Left kidney (tissue), 2 donors: Measurements from ENCODE around the gene PIK3R6. TPM values are rescaled to one million over a fixed set of nuclear protein-coding genes. Genes with fewer than 3 reads are reported as not detected.
"Not testable (repeated sequence)": the region's sequence is repeated elsewhere in the genome, so short reads cannot be mapped to it uniquely, and the experiment has no call there.

ENCODE experiments used
- DNase-seq: peaks from one replicate; pipeline ENCODE4 v3.0.0-alpha.2; 2013
- polyA plus RNA-seq: library from polyadenylated mRNA; unstranded; fragments of 120-200 nt; gene quantifications from one replicate; pipeline ENCODE4 v1.2.1, GENCODE V29; 2013; ENCODE audit not compliant: insufficient read length

The PIK3R6 gene
- polyA plus RNA-seq, 1 donor, result 0.85 TPM

DNA sequence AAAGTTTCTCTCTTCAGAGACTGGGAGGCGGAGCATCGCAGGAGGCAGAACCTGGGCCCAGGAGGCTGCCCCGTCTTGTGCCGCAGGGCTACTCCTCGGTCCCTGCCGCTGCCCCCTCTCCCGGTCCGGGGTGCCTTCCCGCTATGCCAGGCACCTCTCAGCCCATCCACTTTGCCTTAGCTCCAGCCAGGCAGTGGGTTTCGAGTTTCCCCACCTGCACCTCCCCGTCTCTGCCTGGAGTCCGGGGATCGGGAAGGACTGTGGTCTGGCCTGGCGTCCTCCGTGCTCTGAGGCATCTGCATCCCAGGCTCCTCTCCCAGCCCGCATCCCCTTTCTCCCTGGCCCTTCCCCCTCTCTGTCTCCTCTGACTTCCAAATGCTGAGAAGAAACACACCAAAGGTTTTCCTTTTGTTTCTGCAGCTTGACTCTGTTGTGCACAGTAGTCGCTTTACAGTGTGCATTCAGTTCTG lies 26.8 kb upstream of the PIK3R6 start:
- no peak for DNase-seq

- DNase-seq, result no peak
Measured at GRCh38 chr17:8893621-8894201, 26.2 kb upstream of the PIK3R6 start.

DNA sequence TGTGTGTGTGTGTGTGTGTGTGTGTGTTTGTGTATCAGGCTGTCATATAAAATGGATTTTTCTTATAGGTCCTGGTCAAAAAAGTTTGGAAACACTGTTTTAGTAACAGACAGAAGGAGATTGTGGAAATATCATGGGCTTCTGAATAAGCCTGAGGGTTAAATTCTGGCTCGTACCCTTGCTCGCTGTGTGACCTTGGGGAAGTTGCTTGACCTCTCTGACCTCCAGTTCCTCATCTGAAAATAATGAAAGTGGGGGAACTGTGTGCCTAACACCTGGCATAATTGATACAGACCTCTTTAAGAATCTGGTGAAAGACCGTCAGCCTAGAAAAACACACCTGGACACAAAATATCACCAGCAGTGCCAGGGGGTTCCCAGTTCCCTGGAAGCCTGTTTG lies 25.6 kb upstream of the PIK3R6 start:
- no peak for DNase-seq

GRCh38 chr17:8892338-8892690 lies 24.8 kb upstream of the PIK3R6 start:
- DNase-seq, result no peak

DNA sequence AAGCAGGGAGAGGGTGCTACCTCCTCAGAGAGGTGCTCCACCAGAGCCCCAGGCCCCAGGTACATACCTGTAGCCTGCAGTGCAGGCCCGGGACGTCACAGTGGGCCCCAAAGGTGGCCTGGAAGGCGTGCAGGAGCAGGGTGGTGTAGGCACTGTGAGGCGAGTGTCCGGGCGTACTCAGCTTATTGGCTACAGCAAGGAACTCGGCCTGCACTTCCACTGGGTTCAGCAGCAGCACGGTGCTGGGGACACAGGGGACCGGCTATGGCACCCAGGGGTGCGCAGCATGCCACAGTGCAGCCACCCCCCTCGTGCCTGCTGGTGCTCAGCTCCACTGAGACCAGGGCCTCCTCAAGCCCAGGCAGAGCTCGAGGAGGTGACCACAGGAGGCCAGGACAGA lies 23.2 kb upstream of the PIK3R6 start:
- no peak for DNase-seq

GRCh38 chr17:8889458-8890210 lies 22.2 kb upstream of the PIK3R6 start:
- no peak for DNase-seq

DNA sequence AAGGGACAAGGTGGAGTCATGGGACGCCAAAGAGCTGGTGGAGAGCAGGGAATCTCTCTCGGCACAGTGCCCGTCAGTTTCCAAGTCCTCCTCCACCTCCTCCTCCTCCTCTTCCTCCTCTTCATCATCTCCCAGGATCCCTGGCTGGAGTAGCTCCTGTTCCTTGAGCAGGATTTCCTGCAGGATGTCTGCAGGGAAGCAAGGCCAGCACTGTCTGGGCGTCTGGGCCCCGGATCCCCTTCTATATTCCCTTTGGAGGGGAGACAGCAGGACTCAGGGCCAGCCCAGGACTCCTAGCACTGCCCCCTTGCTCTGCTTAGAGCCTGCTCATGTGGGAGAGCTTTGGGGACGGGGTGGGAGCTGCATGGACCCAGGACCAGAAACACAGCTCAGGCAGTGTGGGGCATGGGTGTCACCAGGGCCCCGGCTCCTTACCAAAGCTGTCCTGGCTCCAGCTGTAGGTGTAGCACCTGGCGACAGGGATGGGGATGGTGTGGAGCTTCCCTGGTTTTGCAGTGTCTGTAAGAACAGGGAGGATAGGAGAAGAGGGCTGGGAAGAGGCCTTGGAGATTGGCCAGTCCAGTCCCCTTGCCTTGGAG lies 21.3 kb upstream of the PIK3R6 start:
- no peak for DNase-seq

DNA sequence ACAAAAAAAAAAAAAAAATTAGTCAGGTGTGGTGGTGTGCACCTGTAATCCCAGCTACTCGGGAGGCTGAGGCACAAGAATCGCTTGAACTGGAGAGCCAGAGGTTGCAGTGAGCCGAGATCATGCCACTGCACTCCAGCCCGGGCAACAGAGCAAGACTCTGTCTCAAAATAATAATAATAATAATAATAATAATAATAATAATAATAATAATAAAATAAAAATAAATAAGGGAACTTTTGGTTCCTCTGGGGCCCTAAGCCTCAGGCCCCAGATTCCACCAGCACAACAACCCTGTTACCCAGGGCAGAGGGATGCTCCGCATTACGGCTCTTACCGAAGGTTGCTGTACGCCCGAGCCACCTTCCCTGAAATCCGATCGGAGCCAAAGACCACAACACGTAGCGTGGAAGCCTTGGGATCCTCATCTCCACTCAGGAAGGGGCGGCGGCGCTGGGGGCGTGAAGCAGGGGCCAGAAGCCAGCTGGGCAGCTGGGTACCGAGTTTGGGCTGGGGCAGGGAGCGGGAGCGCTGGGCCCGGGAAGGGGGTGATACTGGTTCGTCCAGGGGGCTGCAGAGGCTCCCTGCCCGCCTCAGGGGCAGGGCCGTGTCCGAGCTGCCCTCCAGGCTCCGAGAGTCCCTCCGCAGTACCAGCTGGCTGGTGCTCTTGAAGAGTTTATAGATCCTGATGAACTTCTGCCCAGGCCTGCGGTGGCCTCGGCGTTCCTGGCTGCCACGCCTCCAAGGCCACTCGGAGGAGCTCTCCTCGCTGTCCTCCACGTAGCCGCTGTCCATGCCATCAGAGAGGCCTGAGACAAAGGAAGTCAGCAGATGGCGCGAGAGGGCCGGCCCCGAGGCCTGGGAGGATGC lies 20.6 kb upstream of the PIK3R6 start:
- DNase-seq, result peak; percentile 43

- no peak for DNase-seq
Measured at GRCh38 chr17:8887301-8887700, 19.8 kb upstream of the PIK3R6 start.

DNA sequence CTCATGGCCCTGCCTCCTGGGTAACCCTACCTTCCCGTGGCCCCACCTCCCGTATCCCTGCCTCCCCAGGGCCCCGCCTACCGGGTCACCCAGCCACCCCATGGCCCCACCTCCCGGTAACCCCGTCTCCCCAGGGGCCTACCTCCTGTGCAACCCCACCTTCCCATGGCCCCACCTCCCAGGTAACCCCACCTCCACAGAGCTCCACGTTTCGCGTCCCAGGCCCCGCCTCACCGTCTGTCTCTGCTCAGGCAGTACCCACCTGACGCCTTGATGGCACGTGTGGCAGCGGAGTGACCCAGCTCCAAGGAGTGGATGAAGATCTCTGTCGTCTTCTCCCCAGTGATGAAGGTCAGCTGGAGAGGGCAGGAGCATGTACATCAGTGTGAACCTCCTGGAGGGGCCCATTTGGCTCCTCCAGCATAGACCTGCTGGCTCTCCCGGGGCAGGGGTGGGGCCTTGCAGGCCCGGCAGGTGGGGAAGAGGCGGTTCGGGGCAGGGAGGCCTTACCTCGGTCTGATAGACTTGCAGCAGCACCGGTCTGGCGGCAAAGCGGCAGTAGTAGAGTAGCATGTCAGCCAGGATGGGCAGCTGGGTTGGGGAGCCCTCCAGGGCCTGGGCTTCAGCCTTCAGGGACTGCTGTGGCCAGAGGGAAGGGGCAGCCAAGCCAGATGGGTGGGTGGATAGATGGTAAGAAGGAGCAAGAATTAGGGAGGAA lies 18.7 kb upstream of the PIK3R6 start:
- DNase-seq, result no peak

DNA sequence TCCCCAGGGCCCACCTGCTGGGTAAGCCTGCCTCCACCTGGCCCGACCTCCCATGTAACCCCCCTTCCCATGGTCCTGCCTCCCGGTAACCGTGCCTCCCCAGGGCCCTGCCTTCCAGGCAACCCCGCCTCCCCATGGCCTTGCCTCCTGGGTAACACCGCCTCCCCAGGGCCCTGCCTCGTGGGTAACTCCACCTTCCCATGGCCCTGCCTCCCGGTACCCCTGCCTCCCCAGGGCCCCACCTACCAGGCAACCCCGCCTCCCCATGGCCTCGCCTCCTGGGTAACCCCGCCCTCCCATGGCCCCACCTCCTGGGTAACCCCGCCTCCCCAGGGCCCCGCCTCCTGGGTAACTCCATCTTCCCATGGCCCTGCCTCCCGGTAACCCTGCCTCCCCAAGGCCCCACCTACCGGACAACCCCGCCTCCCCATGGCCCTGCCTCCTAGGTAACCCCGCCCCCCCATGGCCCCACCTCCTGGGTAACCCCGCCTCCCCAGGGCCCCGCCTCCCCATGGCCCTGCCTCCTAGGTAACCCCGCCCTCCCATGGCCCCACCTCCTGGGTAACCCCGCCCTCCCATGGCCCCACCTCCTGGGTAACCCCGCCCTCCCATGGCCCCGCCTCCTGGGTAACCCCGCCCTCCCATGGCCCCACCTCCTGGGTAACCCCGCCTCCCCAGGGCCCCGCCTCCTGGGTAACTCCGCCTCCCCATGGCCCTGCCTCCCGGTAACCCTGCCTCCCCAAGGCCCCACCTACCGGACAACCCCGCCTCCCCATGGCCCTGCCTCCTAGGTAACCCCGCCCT lies 17.9 kb upstream of the PIK3R6 start:
- DNase-seq, result not testable (repeated sequence)

DNA sequence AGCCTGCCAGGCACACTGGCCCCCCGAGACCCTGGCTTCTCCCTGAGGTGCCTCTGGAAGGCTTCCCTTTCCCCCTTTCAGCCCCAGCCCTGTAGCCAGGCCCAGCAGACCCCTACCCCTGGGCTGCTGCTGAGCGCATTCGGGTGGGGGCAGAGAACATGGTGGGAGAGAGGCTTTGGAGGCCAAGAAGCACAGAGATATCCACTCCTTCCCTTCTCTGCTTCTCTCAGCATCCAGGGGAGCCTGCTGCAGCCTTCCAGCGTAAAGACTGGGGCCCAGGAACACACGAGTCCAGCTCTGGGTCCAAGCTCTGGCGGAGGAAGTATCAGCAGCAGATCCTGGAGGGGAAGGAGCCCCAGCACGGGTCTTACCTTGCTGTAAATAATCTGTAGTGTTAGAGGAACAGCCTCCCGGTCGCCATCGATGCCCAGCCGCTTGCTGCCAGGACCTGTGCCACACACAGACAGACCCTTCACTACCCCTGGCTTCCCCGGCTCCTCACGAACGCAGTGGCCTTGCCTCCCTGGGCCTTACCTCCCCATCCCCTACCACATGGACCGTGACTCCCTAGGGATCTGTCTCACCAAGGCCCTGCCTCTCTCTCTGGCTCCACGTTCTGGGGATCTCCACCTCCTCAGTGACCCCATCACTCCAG lies 17.0 kb upstream of the PIK3R6 start:
- DNase-seq, result no peak

DNA sequence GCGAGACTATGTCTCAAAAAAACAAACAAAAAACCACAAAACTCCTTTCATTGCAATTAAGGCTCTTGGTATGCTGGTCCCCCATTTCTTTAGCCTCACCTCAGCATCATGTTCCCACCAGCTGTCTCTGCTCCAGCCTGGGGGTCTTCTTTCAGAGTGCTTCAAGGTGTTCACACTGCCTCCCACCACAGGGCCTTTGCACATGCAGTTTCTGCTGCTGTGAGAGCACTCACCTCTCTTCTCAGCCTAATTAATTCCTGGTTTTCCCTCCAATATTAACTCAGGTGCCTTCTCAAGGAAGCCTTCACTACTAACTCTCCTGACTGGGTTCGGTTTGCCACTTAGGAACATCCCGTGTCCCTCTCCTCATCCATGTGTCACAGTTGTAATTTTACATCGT lies 15.9 kb upstream of the PIK3R6 start:
- DNase-seq, result no peak

- no peak for DNase-seq
Measured at GRCh38 chr17:8881606-8882005, 14.1 kb upstream of the PIK3R6 start.

- no peak for DNase-seq
Measured at GRCh38 chr17:8880466-8880865, 13.0 kb upstream of the PIK3R6 start.

- no peak for DNase-seq
Measured at GRCh38 chr17:8879410-8879809, 11.9 kb upstream of the PIK3R6 start.

DNA sequence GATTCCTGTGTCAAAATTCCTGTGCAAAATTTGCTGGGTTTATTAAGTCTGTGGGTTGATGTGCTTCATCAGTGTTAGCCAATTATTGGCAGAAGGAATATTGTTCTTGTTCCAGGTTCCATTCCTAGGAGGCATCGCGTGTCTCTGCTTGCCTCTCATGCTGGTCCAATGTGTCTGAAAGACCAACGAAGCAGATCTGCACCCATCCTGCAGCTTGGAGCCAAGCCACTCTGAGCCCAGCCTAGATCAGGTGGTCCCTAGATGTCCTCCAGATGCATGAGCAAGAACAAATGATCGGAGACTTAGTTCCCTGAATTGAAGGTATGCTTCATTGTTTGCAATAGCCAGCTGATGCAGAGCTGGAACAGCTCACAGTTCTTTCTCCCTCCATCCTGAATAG lies 10.5 kb upstream of the PIK3R6 start:
- no peak for DNase-seq

DNA sequence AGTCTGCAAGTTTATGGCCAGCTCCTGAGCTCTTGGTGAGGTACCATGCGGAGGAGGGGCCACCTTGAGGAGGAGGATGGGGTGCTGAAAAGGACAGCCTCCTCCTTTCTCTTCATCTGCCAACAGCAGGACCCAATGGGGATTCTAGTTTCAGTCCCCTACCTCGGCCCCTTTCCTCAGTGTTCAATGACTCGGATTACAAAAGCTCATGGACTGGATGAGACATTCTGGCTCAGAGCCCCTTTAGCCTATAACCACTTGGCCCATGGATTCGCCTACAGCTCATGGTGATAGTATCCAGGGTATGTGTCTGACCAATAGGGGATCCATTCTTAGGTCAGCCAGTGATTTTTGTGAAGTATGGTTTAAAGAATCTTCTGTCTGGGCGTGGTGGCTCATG lies 8.5 kb upstream of the PIK3R6 start:
- no peak for DNase-seq

DNA sequence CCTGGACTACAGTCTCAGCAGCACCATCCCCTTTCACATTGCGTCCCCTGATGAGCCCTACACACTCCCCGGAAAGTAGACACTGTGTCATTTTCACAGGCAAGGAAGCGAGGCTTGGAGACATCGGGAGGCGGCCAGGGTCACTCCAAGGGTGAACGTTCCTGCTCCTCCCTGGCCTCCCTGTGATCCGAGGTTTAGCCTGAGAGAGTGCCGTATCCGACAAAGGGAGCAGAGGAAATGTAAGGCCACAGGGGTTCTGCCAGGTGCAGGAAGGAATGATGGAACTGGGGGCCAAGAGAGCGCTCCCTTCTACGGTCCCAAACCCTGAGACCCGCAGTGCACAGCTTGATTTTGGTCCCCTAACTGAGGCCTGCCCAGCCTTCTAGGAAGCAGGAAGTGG lies 8.0 kb upstream of the PIK3R6 start:
- no peak for DNase-seq
